Activated naive CD4-positive, alpha-beta T cell (primary cell): Measurements from ENCODE around the gene PIK3R5.

Experiments used
- DNase-seq, 4 experiments: peaks; one replicate each; lab custom pipeline; 2025; lab: John Stamatoyannopoulos, UW

PIK3R5 gene

GRCh38 chr17:8896641-8897635 lies 68.6 kb downstream of the PIK3R5 start:
- DNase-seq: no peak

- no peak for DNase-seq
Observed at GRCh38 chr17:8896087-8896486, 69.4 kb downstream of the PIK3R5 start.

GRCh38 chr17:8894673-8895578 lies 70.6 kb downstream of the PIK3R5 start:
- peak in 1 of 4 experiments; percentile 27 for DNase-seq

- no peak for DNase-seq
Observed at GRCh38 chr17:8894202-8894671, 71.3 kb downstream of the PIK3R5 start.

GRCh38 chr17:8893621-8894201 lies 71.8 kb downstream of the PIK3R5 start:
- no peak for DNase-seq

GRCh38 chr17:8893059-8893458 lies 72.4 kb downstream of the PIK3R5 start:
- no peak for DNase-seq

GRCh38 chr17:8892338-8892690 lies 73.2 kb downstream of the PIK3R5 start:
- no peak for DNase-seq

GRCh38 chr17:8890671-8891070 lies 74.8 kb downstream of the PIK3R5 start:
- no peak for DNase-seq

GRCh38 chr17:8889458-8890210 lies 75.9 kb downstream of the PIK3R5 start:
- DNase-seq: no peak

- DNase-seq: no peak
Observed at GRCh38 chr17:8888704-8889302, 76.7 kb downstream of the PIK3R5 start.

- DNase-seq: no peak
Observed at GRCh38 chr17:8887834-8888703, 77.4 kb downstream of the PIK3R5 start.

GRCh38 chr17:8887301-8887700 lies 78.2 kb downstream of the PIK3R5 start:
- no peak for DNase-seq

- no peak for DNase-seq
Observed at GRCh38 chr17:8885967-8886684, 79.4 kb downstream of the PIK3R5 start.

- DNase-seq: peak; percentile 31 to 64 (median 54)
Observed at GRCh38 chr17:8885163-8885966, 80.1 kb downstream of the PIK3R5 start.

- no peak for DNase-seq
Observed at GRCh38 chr17:8884336-8884990, 81.0 kb downstream of the PIK3R5 start.

GRCh38 chr17:8883353-8883752 lies 82.2 kb downstream of the PIK3R5 start:
- no peak for DNase-seq

- no peak for DNase-seq
Observed at GRCh38 chr17:8881606-8882005, 83.9 kb downstream of the PIK3R5 start.

GRCh38 chr17:8880466-8880865 lies 85.0 kb downstream of the PIK3R5 start:
- DNase-seq: no peak
